CD4-positive, alpha-beta memory T cell (primary cell): ENCODE results near the gene RHCE. TPM values are rescaled to one million over a fixed set of nuclear protein-coding genes. Genes with fewer than 3 reads are reported as not detected.
"Not testable (repeated sequence)": the region's sequence is repeated elsewhere in the genome, so short reads cannot be mapped to it uniquely, and the experiment has no call there.

ENCODE experiments used
- CTCF ChIA-PET: fragments of 350-600 bp; sonication (Branson Sonifier 250); formaldehyde crosslinking; loops from one replicate; lab custom pipeline; 2021; ENCODE audit warnings: inconsistent platforms; ENCODE audit not compliant: partially characterized antibody; lab: Charles Lee
- POLR2A ChIA-PET: fragments of 350-600 bp; sonication (Branson Sonifier 250); formaldehyde crosslinking; loops from one replicate; lab custom pipeline; 2021; ENCODE audit not compliant: partially characterized antibody; lab: Charles Lee
- DNase-seq, 5 donors: peaks; one replicate each; pipeline versions ENCODE4 v3.0.0 to v3.0.0-alpha.2; 2020 to 2022; ENCODE audit warnings: mixed read lengths in 1 of 5
- H3K27ac ChIP-seq: one replicate; pipeline ENCODE4 v1.7.0; 2013; ENCODE audit warnings: low read depth, low read length
- H3K27me3 ChIP-seq: 2 replicates; pipeline ENCODE4 v1.7.0; 2013; ENCODE audit warnings: mild to moderate bottlenecking, low read length, moderate library complexity; ENCODE audit not compliant: insufficient read depth
- H3K36me3 ChIP-seq: 2 replicates; pipeline ENCODE4 v1.7.0; 2013; ENCODE audit warnings: mild to moderate bottlenecking, low read length, moderate library complexity; ENCODE audit not compliant: insufficient read depth
- H3K4me1 ChIP-seq: 2 replicates; pipeline ENCODE4 v1.7.0; 2013; ENCODE audit warnings: mild to moderate bottlenecking, low read length, moderate library complexity; ENCODE audit not compliant: insufficient read depth
- H3K4me3 ChIP-seq, 2 donors: one replicate each; pipeline ENCODE4 v1.7.0; 2013; ENCODE audit warnings: low read length in 2 of 2, mild to moderate bottlenecking in 1 of 2
- H3K9me3 ChIP-seq, 2 donors: one replicate each; pipeline ENCODE4 v1.7.0; 2013; ENCODE audit warnings: low read length in 2 of 2, control low read depth in 1 of 2; ENCODE audit not compliant: control insufficient read depth in 1 of 2
- H3K27ac Mint-ChIP-seq, 7 donors: one replicate each; pipeline ENCODE4 v1.8.0; 2020 to 2021; ENCODE audit warnings: mixed read lengths in 7 of 7, mild to moderate bottlenecking in 6 of 7, inconsistent platforms in 3 of 7, moderate library complexity in 3 of 7
- H3K27me3 Mint-ChIP-seq, 2 donors: one replicate each; pipeline ENCODE4 v1.8.0; 2020 to 2021; ENCODE audit warnings: mixed read lengths in 2 of 2
- H3K36me3 Mint-ChIP-seq, 2 donors: one replicate each; pipeline ENCODE4 v1.8.0; 2020 to 2021; ENCODE audit warnings: mixed read lengths in 2 of 2, inconsistent platforms in 1 of 2, mild to moderate bottlenecking in 1 of 2
- H3K4me1 Mint-ChIP-seq, 4 donors: one replicate each; pipeline ENCODE4 v1.8.0; 2020 to 2021; ENCODE audit warnings: mixed read lengths in 4 of 4, mild to moderate bottlenecking in 1 of 4
- H3K4me3 Mint-ChIP-seq, 8 donors: one replicate each; pipeline ENCODE4 v1.8.0; 2020 to 2021; ENCODE audit warnings: mixed read lengths in 8 of 8, mild to moderate bottlenecking in 7 of 8, moderate library complexity in 6 of 8, inconsistent platforms in 3 of 8
- H3K9me3 Mint-ChIP-seq, 8 donors: one replicate each; pipeline ENCODE4 v1.8.0; 2020 to 2021; ENCODE audit warnings: mixed read lengths in 8 of 8, mild to moderate bottlenecking in 5 of 8, inconsistent platforms in 3 of 8, moderate library complexity in 1 of 8
- intact Hi-C: fragments of 100-400 bp; cut with micrococcal nuclease; formaldehyde crosslinking; loops from one replicate; pipeline ENCODE4 v1.15.1; 2023
- polyA plus RNA-seq, 2 donors: library from polyadenylated mRNA; unstranded; fragments of 300-500 nt; fragmentation: Illumina TruSeq; gene quantifications; one replicate each; pipeline ENCODE4 v1.2.3, GENCODE V29; 2021
- total RNA-seq, 2 experiments: library from RNA; stranded (reverse); gene quantifications; one replicate each; pipeline ENCODE4 v1.2.3, GENCODE V29; 2021

The RHCE gene
- total and polyA plus RNA-seq, 4 experiments from 2014 or later = 0.31 to 0.61 TPM; not detected in 2

DNA sequence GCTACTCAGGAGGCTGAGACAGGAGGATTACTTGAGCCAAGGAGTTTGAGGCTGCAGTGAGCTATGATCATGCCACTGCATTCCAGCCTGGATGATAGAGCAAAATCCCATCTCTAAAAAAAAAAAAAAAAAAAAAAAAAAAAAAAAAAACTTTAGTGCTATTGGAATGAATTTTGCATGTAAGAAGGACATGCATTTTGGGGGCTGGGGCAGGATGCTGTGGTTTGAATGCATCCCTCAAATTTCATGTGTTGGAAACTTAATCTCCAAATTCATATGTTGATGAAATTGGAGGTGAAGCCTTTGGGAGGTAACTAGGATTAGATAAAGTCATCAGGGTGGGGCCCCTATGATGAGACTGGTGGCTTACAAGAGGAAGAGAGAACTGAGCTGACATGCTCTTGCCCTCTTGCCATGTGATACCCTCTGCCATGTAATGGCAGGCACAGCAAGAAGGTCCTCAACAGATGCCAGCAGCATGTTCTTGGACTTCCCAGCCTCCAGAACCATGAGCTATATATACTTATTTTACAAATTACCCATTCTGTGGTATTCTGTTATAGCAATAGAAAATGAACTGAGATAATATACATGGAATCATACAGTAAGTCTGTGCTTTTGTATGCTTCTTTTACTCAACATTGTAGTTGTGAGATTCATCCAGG is 107.7 kb downstream of the RHCE start:
- H3K27ac Mint-ChIP-seq = peak overlapping the region in 1 of 7 donors; percentile 77
- POLR2A ChIA-PET, H3K27me3 ChIP-seq, H3K9me3 ChIP-seq, intact Hi-C loops, H3K36me3 ChIP-seq, H3K4me1 ChIP-seq, CTCF ChIA-PET, DNase-seq, H3K4me1 Mint-ChIP-seq, H3K4me3 ChIP-seq, H3K27ac ChIP-seq, H3K4me3 Mint-ChIP-seq, H3K27me3 Mint-ChIP-seq: not testable (repeated sequence)
- peaks cover 11% of the 10 kb centered on the region in 2 donors for H3K36me3 Mint-ChIP-seq
- peaks cover 0 to 15% (median 0%) of the 10 kb centered on the region in 8 donors for H3K9me3 Mint-ChIP-seq

Other genes starting within 250 kb of the RHCE start
- gene SYF2, start 188.3 kb downstream of the RHCE start, total RNA-seq = 10 to 100 TPM; 64.3 to 66.8 TPM
- gene SYF2, start 188.3 kb downstream of the RHCE start, polyA plus RNA-seq = 100 to 1,000 TPM in 1 of 2 donors, 10 to 100 TPM in 1; 82.9 to 111 TPM
- 100 to 1,000 TPM; 470 to 494 TPM for gene RSRP1, start 173.4 kb downstream of the RHCE start, total RNA-seq
- 10 to 100 TPM; 33.1 to 57.5 TPM for gene RSRP1, start 173.4 kb downstream of the RHCE start, polyA plus RNA-seq
- gene RHD, start 148.3 kb downstream of the RHCE start, total RNA-seq = under 1 TPM in 1 of 2 experiments, not detected in 1; 0.15 TPM
- gene RHD, start 148.3 kb downstream of the RHCE start, polyA plus RNA-seq = under 1 TPM; 0.13 to 0.44 TPM
- gene TMEM50A, start 82.5 kb downstream of the RHCE start, total RNA-seq = 10 to 100 TPM; 90.9 to 95.3 TPM
- 100 to 1,000 TPM; 192 to 280 TPM for gene TMEM50A, start 82.5 kb downstream of the RHCE start, polyA plus RNA-seq
- gene MACO1, start 10.1 kb upstream of the RHCE start, total RNA-seq = 10 to 100 TPM; 20.6 TPM
- gene MACO1, start 10.1 kb upstream of the RHCE start, polyA plus RNA-seq = 1 to 10 TPM; 3.1 to 8.4 TPM
- gene LDLRAP1, start 122.8 kb upstream of the RHCE start, total RNA-seq = 100 to 1,000 TPM; 201 to 210 TPM
- 100 to 1,000 TPM; 233 to 306 TPM for gene LDLRAP1, start 122.8 kb upstream of the RHCE start, polyA plus RNA-seq
- gene MAN1C1, start 196.0 kb upstream of the RHCE start, total RNA-seq = 10 to 100 TPM; 42.6 to 45.1 TPM
- gene MAN1C1, start 196.0 kb upstream of the RHCE start, polyA plus RNA-seq = 10 to 100 TPM in 1 of 2 donors, 1 to 10 TPM in 1; 3.6 to 10.4 TPM